Neuronal stem cell (in vitro differentiated cells): ENCODE results near the gene CCDC3.

ENCODE experiments used
- DNase-seq: peaks from one replicate; pipeline ENCODE4 v3.0.0-alpha.2; 2013; ENCODE audit warnings: low spot score
- H2AFZ ChIP-seq: one replicate; pipeline ENCODE4 v1.6.1; 2013; ENCODE audit warnings: mild to moderate bottlenecking, low read length, inconsistent platforms
- H2AK5ac ChIP-seq: 2 replicates; pipeline ENCODE4 v1.6.1; 2013; ENCODE audit warnings: low read depth, mild to moderate bottlenecking, inconsistent platforms, low read length, moderate library complexity, mixed read lengths
- H2BK120ac ChIP-seq: 2 replicates; pipeline ENCODE4 v1.6.1; 2013; ENCODE audit warnings: low read depth, mild to moderate bottlenecking, inconsistent platforms, low read length, moderate library complexity, mixed read lengths
- H2BK12ac ChIP-seq: one replicate; pipeline ENCODE4 v1.6.1; 2013; ENCODE audit warnings: low read length, inconsistent platforms
- H2BK15ac ChIP-seq: 2 replicates; pipeline ENCODE4 v1.6.1; 2013; ENCODE audit warnings: mild to moderate bottlenecking, low read length, inconsistent platforms, mixed read lengths
- H2BK5ac ChIP-seq: one replicate; pipeline ENCODE4 v1.6.1; 2013; ENCODE audit warnings: inconsistent platforms, mild to moderate bottlenecking, low read length, moderate library complexity
- H3K14ac ChIP-seq: one replicate; pipeline ENCODE4 v1.6.1; 2013; ENCODE audit warnings: low read length, inconsistent platforms
- H3K18ac ChIP-seq: 2 replicates; pipeline ENCODE4 v1.6.1; 2013; ENCODE audit warnings: low read length, inconsistent platforms
- H3K23ac ChIP-seq: 2 replicates; pipeline ENCODE4 v1.6.1; 2013; ENCODE audit warnings: low read depth, mild to moderate bottlenecking, mixed read lengths, low read length, inconsistent platforms; ENCODE audit not compliant: poor library complexity
- H3K27ac ChIP-seq: replicated peaks from 3 replicates; pipeline ENCODE4 v1.5.1; 2013; ENCODE audit warnings: low read length, inconsistent platforms
- H3K27me3 ChIP-seq, 3 experiments: 2 replicates each; pipeline ENCODE4 v1.6.1; 2013; ENCODE audit warnings: low read length in 3 of 3, mild to moderate bottlenecking in 2 of 3, inconsistent platforms in 1 of 3, low read depth in 1 of 3, mixed read lengths in 1 of 3, moderate library complexity in 1 of 3; ENCODE audit not compliant: control insufficient read depth in 3 of 3, insufficient read depth in 3 of 3
- H3K36me3 ChIP-seq, 2 donors: replicated peaks in 1 of 2; 2 replicates each; pipeline ENCODE4 v1.6.1; 2013; ENCODE audit warnings: low read length in 2 of 2; ENCODE audit not compliant: control insufficient read depth in 2 of 2, insufficient read depth in 2 of 2
- H3K4ac ChIP-seq: 2 replicates; pipeline ENCODE4 v1.6.1; 2013; ENCODE audit warnings: inconsistent platforms, mild to moderate bottlenecking, low read length, moderate library complexity
- H3K4me1 ChIP-seq, 2 donors: 1 replicate in 1 of 2; 2 replicates in 1 of 2; pipeline ENCODE4 v1.6.1; 2013; ENCODE audit warnings: low read length in 2 of 2, low read depth in 1 of 2; ENCODE audit not compliant: control insufficient read depth in 2 of 2, insufficient read depth in 1 of 2
- H3K4me2 ChIP-seq: one replicate; pipeline ENCODE4 v1.6.1; 2013; ENCODE audit warnings: mild to moderate bottlenecking, low read length, inconsistent platforms; ENCODE audit not compliant: insufficient read depth, poor library complexity, severe bottlenecking
- H3K4me3 ChIP-seq, 2 donors: 2 replicates each; pipeline ENCODE4 v1.5.1; 2013; ENCODE audit warnings: low read length in 2 of 2, mild to moderate bottlenecking in 2 of 2, inconsistent platforms in 1 of 2, moderate library complexity in 1 of 2
- H3K79me1 ChIP-seq: one replicate; pipeline ENCODE4 v1.6.1; 2013; ENCODE audit warnings: low read depth, mild to moderate bottlenecking, inconsistent platforms, low read length, moderate library complexity
- H3K9ac ChIP-seq: one replicate; pipeline ENCODE4 v1.6.1; 2013; ENCODE audit warnings: mild to moderate bottlenecking, low read depth, low read length, inconsistent platforms; ENCODE audit not compliant: poor library complexity
- H3K9me3 ChIP-seq, 2 donors: replicated peaks in 1 of 2; 2 replicates each; pipeline versions ENCODE3 to v1.6.1; 2013; ENCODE audit warnings: low read length in 2 of 2, mild to moderate bottlenecking in 2 of 2, inconsistent platforms in 1 of 2, low read depth in 1 of 2, mixed read lengths in 1 of 2, moderate library complexity in 1 of 2; ENCODE audit not compliant: control insufficient read depth in 2 of 2, insufficient read depth in 1 of 2
- H4K8ac ChIP-seq: one replicate; pipeline ENCODE4 v1.6.1; 2013; ENCODE audit warnings: low read depth, mild to moderate bottlenecking, inconsistent platforms, low read length, moderate library complexity
- H4K91ac ChIP-seq: one replicate; pipeline ENCODE4 v1.6.1; 2013; ENCODE audit warnings: low read length, low read depth, mild to moderate bottlenecking, inconsistent platforms; ENCODE audit not compliant: poor library complexity
- WGBS, 2 donors: extraction: QIAGEN DNeasy Blood & Tissue Kit; methylation state at CpG; one replicate each; pipeline ENCODE4 v1.1.7; 2013; ENCODE audit warnings: missing lambda C conversion rate in 2 of 2, mixed read lengths in 1 of 2; ENCODE audit not compliant: insufficient read length in 2 of 2, insufficient replicate concordance in 1 of 2; ENCODE audit errors: extremely low coverage in 2 of 2; 5-methylcytosine and 5-hydroxymethylcytosine counted together

Gene CCDC3

DNA sequence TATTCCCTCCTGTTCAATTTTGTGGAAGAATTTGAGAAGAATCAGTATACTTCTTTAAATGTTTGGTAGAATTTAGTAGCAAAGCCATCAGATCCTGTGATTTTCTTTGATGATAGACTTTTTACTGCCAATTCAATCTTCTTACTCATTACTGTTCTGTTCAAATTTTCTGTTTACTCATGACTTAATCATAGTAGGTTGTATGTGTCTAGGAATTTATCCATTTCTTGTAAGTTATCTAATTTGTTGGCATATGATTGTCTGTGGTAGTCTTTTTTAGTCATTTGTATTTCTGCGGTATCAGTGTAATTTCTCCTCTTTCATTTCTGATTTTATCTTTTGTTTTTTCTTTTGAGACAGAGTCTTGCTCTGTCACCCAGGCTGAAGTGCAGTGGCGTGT, 87.4 kb downstream of the CCDC3 start:
- no peak for DNase-seq
- Histone ChIP-seq H3K9ac (no peak overlapping the region), H3K27ac (no peak overlapping the region), H4K91ac (no peak overlapping the region), H3K4me3 (no peak overlapping the region), H3K18ac (no peak overlapping the region), H3K27me3 (no peaks in the 10 kb centered on the region), H3K36me3 (no peaks in the 10 kb centered on the region), H2BK15ac (no peak overlapping the region), H2BK120ac (no peak overlapping the region), H2AFZ (no peak overlapping the region), H3K79me1 (no peaks in the 10 kb centered on the region), H3K14ac (no peak overlapping the region), H3K23ac (no peak overlapping the region), H3K4ac (no peak overlapping the region), H2BK12ac (no peak overlapping the region), H4K8ac (no peak overlapping the region), H2BK5ac (no peak overlapping the region), H3K4me1 (no peaks in the 10 kb centered on the region), H3K4me2 (no peak overlapping the region), H2AK5ac (no peak overlapping the region), H3K9me3 (no peaks in the 10 kb centered on the region)
- WGBS, 2 donors, result no CpG with 5 or more reads among the region's 2 CpGs

DNA sequence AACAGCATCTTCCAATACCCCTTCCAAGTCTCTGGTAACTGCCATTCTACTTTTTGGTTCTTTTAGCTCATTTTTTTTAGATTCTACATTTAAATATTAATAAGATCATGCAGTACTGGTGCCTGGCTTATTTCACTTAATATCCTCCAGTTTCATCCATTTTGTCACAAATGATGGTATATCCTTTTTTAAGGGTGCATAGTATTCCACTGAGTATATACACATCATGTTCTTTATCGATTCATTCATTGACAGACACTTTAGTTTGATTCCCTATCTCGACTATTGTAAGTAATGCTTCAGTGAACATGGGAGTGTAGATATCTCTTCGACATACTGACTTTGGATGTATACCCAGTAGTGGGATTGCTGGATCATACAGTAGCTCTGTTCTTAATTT, 89.7 kb downstream of the CCDC3 start:
- H3K14ac ChIP-seq, result no peak overlapping the region
- no peak overlapping the region for H3K27ac ChIP-seq
- H3K36me3 ChIP-seq, result no peaks in the 10 kb centered on the region
- H3K79me1 ChIP-seq, result no peaks in the 10 kb centered on the region
- no peak overlapping the region for H2BK5ac ChIP-seq
- no peaks in the 10 kb centered on the region for H3K9me3 ChIP-seq
- no peak overlapping the region for H3K4ac ChIP-seq
- no peak overlapping the region for H2AK5ac ChIP-seq
- H3K18ac ChIP-seq, result no peak overlapping the region
- no peak overlapping the region for H3K9ac ChIP-seq
- H4K91ac ChIP-seq, result no peak overlapping the region
- H3K4me2 ChIP-seq, result no peak overlapping the region
- no peak overlapping the region for H2BK15ac ChIP-seq
- H2AFZ ChIP-seq, result no peak overlapping the region
- no peaks in the 10 kb centered on the region for H3K4me1 ChIP-seq
- H3K27me3 ChIP-seq, result no peaks in the 10 kb centered on the region
- DNase-seq, result no peak
- H3K23ac ChIP-seq, result no peak overlapping the region
- no peak overlapping the region for H4K8ac ChIP-seq
- no peak overlapping the region for H3K4me3 ChIP-seq
- WGBS, 2 donors, result no CpG with 5 or more reads among the region's 3 CpGs
- H2BK12ac ChIP-seq, result no peak overlapping the region
- H2BK120ac ChIP-seq, result no peak overlapping the region

DNA sequence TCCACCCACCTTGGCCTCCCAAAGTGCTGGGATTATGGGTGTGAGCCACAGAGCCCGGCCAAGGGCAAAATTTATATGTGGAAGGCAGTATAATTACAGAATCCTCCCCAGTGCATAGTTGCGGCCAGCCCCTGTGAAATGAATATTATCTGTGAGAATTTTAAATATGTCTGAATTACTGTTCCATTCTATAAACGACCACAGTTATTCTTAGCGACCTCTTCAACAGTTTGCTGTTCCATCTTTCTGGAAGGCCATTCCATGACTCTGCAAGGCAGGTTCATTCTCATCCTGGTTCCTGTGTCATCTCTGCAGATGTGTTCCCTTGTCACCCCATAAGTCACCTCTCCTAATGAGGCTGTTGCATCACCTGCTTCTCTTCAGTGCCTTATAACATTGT, 90.7 kb downstream of the CCDC3 start:
- Histone ChIP-seq H3K9ac (no peak overlapping the region), H4K8ac (no peak overlapping the region), H3K27ac (no peak overlapping the region), H2AK5ac (no peak overlapping the region), H3K79me1 (no peaks in the 10 kb centered on the region), H3K4me3 (no peak overlapping the region), H2BK12ac (no peak overlapping the region), H2BK120ac (no peak overlapping the region), H3K23ac (no peak overlapping the region), H3K36me3 (no peaks in the 10 kb centered on the region), H2BK15ac (no peak overlapping the region), H3K14ac (no peak overlapping the region), H4K91ac (no peak overlapping the region), H3K18ac (no peak overlapping the region), H3K27me3 (no peaks in the 10 kb centered on the region), H3K4me1 (no peaks in the 10 kb centered on the region), H3K4ac (no peak overlapping the region), H3K9me3 (no peaks in the 10 kb centered on the region), H2AFZ (no peak overlapping the region), H3K4me2 (no peak overlapping the region), H2BK5ac (no peak overlapping the region)
- WGBS, 2 donors, result no CpG with 5 or more reads among the region's 4 CpGs
- no peak for DNase-seq

DNA sequence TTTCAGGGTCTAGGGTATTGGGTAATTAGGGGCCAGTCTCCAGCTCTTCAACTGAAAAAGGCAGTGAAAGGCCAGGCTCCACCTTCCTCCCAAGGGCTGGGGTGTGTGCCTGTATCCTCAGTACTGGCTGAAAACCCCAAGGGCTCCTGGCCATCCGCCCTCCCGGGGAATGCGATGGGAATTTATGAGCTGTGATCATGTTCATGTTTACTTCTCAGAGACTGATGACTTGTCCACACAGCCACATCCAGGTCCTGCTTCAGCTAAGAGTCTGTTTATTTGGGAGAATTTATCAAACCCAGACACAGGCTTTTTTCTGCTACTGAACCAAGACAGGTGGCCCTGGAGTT, 91.7 kb downstream of the CCDC3 start:
- H3K36me3 ChIP-seq, result no peaks in the 10 kb centered on the region
- H3K14ac ChIP-seq, result no peak overlapping the region
- no peak overlapping the region for H4K8ac ChIP-seq
- H2BK120ac ChIP-seq, result no peak overlapping the region
- H3K4ac ChIP-seq, result no peak overlapping the region
- H2BK5ac ChIP-seq, result no peak overlapping the region
- no peak overlapping the region for H3K4me2 ChIP-seq
- H3K4me3 ChIP-seq, result no peak overlapping the region
- H3K27me3 ChIP-seq, result no peaks in the 10 kb centered on the region
- no peak for DNase-seq
- H3K4me1 ChIP-seq, result no peaks in the 10 kb centered on the region
- no peak overlapping the region for H4K91ac ChIP-seq
- no peak overlapping the region for H3K27ac ChIP-seq
- no peak overlapping the region for H2BK12ac ChIP-seq
- no peak overlapping the region for H2BK15ac ChIP-seq
- H3K9ac ChIP-seq, result no peak overlapping the region
- H3K79me1 ChIP-seq, result no peaks in the 10 kb centered on the region
- H3K9me3 ChIP-seq, result no peaks in the 10 kb centered on the region
- no peak overlapping the region for H3K18ac ChIP-seq
- H2AK5ac ChIP-seq, result no peak overlapping the region
- no peak overlapping the region for H3K23ac ChIP-seq
- H2AFZ ChIP-seq, result no peak overlapping the region
- no CpG with 5 or more reads among the region's 3 CpGs for WGBS, 2 donors
